SK-N-SH (cell line): ENCODE measurements around the gene SLC25A41.

ENCODE experiments used
- CTCF ChIP-seq: fragments of 200-600 bp; sonication (generic); IDR thresholded peaks from 2 replicates; pipeline ENCODE4 v1.6.1; 2017; ENCODE audit warnings: antibody characterized with exemption, mild to moderate bottlenecking, moderate library complexity
- POLR2AphosphoS5 ChIP-seq: IDR thresholded peaks from 2 replicates; pipeline ENCODE4 v1.6.1; 2012; ENCODE audit warnings: low read depth, low read length
- RAD21 ChIP-seq: IDR thresholded peaks from 2 replicates; pipeline ENCODE4 v1.6.1; 2012; ENCODE audit warnings: mild to moderate bottlenecking, low read length
- REST ChIP-seq: IDR thresholded peaks from 2 replicates; pipeline ENCODE4 v1.6.1; 2012; ENCODE audit warnings: mild to moderate bottlenecking, low read depth, low read length, moderate library complexity
- SMC3 ChIP-seq: IDR thresholded peaks from 2 replicates; pipeline ENCODE4 v1.6.1; 2012; ENCODE audit warnings: low read depth, low read length, improper control_type of control experiment
- YY1 ChIP-seq: IDR thresholded peaks from 2 replicates; pipeline ENCODE4 v1.4.0; 2012; ENCODE audit warnings: low read depth, mild to moderate bottlenecking
- TF ChIP-seq, protein P1 (sequence below): IDR thresholded peaks from 2 replicates; pipeline ENCODE4 v1.4.0; 2012; ENCODE audit warnings: low read depth, borderline replicate concordance
- TF ChIP-seq, protein P2 (sequence below): fragments of 150-350 bp; IDR thresholded peaks from 2 replicates; pipeline ENCODE4 v1.6.1; 2016; ENCODE audit warnings: mild to moderate bottlenecking, low read depth, low read length

- TF ChIP-seq RAD21, result peak; percentile 50
- TF ChIP-seq CTCF, result peak; percentile 57
- TF ChIP-seq, protein P1, sequence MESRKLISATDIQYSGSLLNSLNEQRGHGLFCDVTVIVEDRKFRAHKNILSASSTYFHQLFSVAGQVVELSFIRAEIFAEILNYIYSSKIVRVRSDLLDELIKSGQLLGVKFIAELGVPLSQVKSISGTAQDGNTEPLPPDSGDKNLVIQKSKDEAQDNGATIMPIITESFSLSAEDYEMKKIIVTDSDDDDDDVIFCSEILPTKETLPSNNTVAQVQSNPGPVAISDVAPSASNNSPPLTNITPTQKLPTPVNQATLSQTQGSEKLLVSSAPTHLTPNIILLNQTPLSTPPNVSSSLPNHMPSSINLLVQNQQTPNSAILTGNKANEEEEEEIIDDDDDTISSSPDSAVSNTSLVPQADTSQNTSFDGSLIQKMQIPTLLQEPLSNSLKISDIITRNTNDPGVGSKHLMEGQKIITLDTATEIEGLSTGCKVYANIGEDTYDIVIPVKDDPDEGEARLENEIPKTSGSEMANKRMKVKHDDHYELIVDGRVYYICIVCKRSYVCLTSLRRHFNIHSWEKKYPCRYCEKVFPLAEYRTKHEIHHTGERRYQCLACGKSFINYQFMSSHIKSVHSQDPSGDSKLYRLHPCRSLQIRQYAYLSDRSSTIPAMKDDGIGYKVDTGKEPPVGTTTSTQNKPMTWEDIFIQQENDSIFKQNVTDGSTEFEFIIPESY, result no peak
- peak; percentile 43; the same call in 1 of the 2 replicates for TF ChIP-seq SMC3
- no peak for TF ChIP-seq POLR2AphosphoS5
- TF ChIP-seq, protein P2, sequence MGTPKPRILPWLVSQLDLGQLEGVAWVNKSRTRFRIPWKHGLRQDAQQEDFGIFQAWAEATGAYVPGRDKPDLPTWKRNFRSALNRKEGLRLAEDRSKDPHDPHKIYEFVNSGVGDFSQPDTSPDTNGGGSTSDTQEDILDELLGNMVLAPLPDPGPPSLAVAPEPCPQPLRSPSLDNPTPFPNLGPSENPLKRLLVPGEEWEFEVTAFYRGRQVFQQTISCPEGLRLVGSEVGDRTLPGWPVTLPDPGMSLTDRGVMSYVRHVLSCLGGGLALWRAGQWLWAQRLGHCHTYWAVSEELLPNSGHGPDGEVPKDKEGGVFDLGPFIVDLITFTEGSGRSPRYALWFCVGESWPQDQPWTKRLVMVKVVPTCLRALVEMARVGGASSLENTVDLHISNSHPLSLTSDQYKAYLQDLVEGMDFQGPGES, result no peak
- no peak for TF ChIP-seq REST
- no peak for TF ChIP-seq YY1
Measured at GRCh38 chr19:6417713-6418561, 15.6 kb downstream of the SLC25A41 start.
